C4-2B (cell line): ENCODE measurements around the gene GRIK4.

ENCODE experiments used
- H3K27ac ChIP-seq: fragments of 450-650 bp; 2 replicates; pipeline ENCODE4 v1.5.1; 2017
- CTCF ChIP-seq: fragments of 450-650 bp; conservative IDR thresholded peaks from 2 replicates; pipeline ENCODE4 v1.5.1; 2017; ENCODE audit warnings: mild to moderate bottlenecking
- ZFX ChIP-seq: fragments of 450-650 bp; IDR thresholded peaks from 2 replicates; pipeline ENCODE4 v1.6.1; 2017

The GRIK4 gene

GRCh38 chr11:120881596-120881995 is 370.0 kb downstream of the GRIK4 start:
- H3K27ac ChIP-seq = no peak overlapping the region
- TF ChIP-seq ZFX = no peak
- no peak for TF ChIP-seq CTCF

GRCh38 chr11:120882175-120882574 is 370.6 kb downstream of the GRIK4 start:
- no peak for TF ChIP-seq CTCF
- no peak for TF ChIP-seq ZFX
- H3K27ac ChIP-seq = no peak overlapping the region

GRCh38 chr11:120883404-120884080 is 372.0 kb downstream of the GRIK4 start:
- no peak for TF ChIP-seq CTCF
- no peak for TF ChIP-seq ZFX
- no peak overlapping the region for H3K27ac ChIP-seq

GRCh38 chr11:120884154-120885020 is 372.8 kb downstream of the GRIK4 start:
- H3K27ac ChIP-seq = no peak overlapping the region
- TF ChIP-seq CTCF = no peak
- no peak for TF ChIP-seq ZFX

- no peak for TF ChIP-seq ZFX
- TF ChIP-seq CTCF = no peak
- H3K27ac ChIP-seq = no peak overlapping the region
Observed at GRCh38 chr11:120890609-120891320, 379.2 kb downstream of the GRIK4 start.

- H3K27ac ChIP-seq = no peak overlapping the region
- TF ChIP-seq CTCF (no peak), ZFX (no peak)
Observed at GRCh38 chr11:120893440-120894201, 382.1 kb downstream of the GRIK4 start.
